GM03348 (cell line): ENCODE measurements around the gene NPDC1.
A peak's percentile ranks its signal among the peaks of the same experiment; 100 is the strongest.

Experiments used
- DNase-seq: peaks from one replicate; pipeline ENCODE4 v3.0.0; 2012; ENCODE audit warnings: low spot score

NPDC1 gene

DNA sequence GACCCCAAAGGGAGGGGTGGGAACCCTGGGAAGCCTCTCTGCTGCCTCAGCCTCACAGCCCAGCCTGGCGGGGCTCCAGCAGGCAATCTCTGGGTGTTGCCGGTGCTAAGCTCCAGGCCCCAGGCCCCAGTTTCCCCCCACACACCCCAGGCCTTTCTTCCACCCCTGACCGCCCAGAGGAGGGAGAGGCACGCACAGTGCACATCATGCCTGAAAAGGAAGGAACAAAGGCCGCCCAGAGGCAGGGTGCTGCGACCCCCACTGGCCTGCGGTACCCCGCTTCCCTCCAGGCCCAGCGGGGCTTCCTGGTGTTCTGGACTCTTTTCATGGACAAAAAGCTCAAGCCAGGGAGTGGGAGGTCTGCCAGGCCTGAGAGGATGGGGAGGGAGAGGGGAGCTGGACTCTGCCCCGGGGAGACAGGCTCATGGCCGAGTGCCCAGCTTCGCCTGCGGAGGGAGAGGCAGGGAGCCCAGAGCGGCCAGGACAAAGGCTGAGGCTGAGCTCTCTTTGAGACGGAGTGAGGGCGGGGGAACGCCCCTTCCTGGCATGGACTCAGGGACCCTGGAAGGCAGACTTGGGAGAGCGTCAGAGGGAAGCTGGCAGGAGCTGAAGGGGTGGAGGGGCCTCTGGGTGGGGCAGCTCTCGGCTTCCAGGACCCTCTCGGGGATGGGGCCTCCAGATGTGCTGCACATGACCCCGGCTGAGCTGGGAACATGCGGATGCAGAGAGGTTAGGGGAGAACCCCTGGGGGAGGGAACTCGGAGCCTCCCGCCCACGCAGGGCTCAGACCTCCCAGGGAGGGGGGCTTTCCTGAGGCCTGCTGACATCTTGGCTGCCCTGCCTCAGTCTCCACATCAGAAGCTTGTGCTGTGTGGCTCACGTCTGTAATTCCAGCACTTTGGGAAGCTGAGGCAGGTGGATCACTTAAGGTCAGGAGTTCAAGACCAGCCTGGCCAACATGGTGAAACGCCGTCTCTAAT, 9.7 kb upstream of the NPDC1 start:
- DNase-seq = peak; percentile 81

DNA sequence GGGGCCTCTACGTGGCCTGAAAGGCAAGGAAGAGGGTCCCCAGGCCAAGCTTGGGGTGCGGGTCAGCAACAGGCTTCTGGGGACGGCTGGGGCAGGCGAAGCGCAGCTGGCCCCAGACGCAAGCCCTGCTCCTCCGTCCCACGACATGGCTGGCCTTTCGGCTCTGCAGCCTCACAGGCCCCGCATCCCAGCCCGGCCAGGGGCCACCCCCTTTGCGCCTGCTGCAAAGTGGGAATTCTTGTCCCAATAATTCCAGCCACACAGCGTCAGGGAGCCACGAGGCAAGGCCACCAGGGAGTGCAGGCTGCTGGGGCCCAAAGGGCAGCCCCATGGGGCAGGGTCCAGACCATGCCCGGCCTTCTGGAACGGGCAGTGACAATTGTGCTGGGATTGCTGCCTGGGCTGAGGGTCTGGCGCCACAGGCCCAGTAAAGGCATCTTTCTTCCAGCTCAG, 9.0 kb upstream of the NPDC1 start:
- DNase-seq = no peak

DNA sequence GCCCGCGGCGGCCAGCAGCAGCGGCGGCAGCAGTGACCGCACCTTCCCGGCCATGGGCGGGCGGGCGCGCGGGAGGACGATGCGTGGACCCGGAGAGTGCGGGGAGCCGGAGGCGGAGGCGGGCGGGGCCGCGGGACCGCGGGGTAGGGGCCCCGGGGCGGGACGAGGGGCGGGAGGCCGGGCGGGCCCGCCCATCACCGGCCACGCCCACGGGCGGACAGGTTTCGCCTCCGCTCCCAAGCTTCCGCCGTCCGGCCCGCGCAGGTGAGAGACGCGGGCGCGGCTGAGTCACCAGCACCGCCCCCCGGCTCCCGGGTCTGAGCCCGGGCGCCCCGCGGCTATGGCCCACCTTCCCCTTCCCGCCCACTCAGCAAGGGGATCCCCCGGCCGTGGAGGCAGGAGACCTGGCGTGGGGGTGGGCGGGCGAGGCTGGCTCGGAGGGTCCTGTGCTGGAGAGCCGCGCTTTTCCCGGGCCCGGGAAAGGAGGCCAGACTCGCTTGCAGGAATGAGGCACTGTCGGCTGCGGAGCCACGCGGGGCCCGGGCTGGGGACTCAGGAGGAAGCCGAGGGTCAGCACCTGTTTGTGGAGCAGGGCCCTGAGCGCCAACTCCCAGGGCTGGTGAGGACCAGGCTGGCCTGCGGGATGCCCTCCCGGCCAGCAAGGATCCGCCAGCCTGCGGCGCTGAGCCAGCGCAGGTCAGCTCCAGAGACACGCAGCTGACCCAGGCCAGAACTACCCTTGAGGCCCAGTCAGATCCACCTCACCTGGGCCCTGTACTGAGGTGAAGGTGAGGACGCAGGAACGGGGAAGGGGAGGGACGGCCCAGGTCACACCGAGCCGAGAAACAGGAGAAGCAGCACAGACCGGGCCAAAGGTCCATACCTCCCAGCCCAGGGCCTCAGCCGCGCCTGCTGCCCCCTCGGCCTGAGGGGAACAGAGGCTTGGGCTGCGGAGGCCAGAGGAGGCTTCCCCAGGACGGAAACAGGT, 8.3 kb upstream of the NPDC1 start, which contains the start of gene ENTPD2:
ENTPD2 (minus strand) TSS at position 118 of the 988 bp plus-strand sequence; CDS start at position 54, 64 bp downstream.
- no peak for DNase-seq

DNA sequence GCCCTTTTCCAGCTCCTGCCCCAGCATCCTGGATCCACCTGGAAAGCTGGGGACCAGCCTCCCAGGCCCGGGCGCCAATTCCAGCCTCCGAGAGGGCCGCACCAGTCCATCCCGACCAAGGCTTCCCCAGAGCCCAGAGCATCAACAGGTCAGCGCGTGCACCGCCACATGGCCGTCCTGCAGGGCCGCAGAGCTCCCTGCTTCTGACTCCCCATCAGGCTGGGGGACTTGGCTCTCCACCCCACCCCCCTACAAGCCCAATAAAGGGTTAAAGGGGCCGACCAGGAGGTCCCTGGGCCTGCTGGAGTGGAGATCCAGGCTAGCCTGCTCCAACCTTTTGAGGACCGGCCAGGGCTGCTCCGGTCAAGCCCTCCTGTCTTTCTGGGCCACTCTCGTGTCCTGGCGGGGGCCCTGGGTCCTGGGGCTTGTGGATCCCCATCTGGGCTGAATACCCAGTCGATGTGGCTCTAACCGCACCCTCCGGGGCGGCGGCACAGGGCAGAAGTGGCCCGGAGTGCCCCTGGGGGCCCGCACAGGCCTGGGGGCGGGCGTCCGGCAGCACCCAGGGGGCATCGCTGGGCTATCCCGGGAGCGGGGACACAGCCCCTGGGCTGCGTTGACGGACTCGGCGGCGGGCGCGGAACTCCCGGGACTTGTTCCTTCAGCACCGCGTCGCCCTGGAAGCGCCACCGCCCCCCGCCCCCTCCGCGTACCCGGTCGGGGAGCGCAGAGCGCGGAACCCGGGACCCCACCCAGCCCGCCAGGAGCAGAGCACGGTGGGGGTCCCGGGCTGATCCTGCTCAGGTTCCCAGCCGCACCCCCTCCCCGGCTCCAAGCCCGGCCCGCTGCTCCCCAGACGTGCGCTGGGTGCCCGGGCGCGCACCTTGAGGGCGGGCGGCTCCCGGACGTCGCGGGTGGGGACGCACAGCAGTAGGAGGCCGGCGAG, 7.3 kb upstream of the NPDC1 start:
- DNase-seq = no peak

DNA sequence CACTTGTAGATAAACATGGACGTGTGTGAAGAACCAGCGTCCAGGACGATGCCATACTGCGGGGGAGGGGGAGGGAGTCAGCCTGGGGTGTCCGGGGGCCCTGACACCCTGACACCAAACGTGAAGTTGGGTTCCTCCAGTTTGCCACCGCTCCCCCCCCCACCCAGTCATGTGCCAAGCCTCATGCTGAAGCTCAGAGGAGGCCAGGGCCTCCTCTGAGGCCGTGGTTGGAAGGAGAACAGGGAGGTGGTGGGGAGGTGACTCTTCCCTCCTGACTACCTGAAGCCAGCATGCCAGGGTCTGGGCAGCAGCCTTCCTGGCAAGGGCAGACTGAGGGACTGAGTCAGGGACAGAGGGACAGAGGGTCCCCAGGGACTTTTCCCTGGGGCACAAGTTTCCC, 6.3 kb upstream of the NPDC1 start:
- no peak for DNase-seq

DNA sequence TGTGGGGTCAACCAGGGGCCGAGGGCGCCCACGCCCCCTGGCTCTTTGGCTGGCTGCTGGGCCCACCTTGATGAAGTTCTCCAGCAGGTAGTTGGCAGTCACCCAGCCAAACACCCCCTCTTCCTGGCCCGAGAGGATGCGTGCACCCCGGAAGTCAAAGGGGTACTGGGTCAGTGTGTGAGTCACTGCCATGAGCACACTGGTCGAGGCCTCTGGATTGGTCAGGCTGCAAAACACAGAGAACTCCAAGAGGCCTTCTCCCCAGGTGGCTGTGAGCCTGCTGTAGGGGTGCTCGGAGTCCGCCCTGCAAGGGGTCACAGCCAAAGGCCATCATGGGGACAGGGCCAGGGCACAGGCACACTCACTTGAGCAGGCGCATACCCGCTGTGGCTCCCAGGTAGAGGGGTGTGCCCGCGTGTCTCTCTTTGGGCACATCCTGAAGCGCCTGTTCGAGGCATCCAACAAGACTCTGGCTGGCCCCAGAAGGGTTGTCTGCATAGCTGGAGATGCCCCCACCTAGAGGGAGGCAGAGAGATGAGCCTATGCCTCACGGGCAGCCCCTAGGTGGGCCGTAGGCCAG, 5.3 kb upstream of the NPDC1 start:
- DNase-seq = no peak

DNA sequence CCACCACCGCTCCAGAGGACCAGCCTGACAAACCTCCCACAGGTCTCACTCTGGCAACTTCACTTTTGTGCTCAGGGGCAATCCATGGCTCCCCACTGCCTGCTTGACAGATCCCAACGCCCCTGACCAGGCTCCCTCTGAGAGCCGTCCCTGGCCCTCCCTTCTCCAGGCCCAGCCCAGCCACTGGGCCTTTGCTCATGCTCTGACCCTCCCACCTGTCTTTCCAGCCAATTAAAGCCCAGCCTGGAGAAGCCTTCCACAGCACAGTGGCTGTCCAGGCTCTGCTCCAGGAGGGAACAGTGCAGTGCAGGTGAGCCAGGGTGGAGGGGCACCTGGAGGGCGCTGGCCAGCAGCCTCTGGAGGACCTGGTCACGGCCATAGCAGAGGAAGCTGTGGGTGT, 4.6 kb upstream of the NPDC1 start:
- no peak for DNase-seq

DNA sequence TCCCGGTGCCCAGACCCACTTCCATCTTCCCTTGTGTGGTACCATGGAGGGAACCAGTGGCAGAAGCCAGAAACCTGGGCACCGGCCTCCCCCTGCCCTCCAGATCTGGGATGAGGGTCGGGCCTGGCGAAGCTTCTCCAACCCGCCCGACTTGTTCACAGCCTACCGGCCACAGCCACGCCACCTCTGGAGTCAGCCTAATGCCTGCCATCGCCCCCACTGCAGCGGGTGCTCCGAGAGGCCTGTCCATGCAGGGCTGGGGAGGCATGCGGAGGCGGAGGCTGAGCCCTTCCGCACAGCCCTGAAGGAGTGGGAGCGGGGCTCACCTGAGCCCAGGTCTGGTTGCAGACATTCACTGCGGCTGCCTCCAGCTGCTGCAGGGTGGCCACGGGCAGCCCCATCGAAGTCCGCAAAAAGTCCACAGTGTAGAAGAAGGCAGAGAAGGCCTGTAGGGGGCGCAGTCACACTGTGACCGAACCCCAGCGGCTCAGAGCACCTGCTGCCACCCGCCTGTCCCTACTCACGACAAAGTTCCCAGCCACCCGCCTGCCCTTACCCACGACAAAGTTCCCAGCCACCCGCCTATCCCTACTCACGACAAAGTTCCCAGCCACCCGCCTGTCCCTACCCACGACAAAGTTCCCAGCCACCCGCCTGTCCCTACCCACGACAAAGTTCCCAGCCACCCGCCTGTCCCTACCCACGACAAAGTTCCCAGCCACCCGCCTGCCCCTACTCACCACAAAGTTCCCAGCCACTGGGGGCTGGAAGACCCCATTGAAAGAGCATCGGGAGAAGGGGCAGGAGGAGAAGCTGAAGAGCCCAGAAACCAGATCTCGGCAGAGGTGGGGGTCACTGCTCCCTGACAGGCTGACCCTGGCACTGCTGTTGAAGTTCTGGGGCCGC, 3.8 kb upstream of the NPDC1 start:
- peak; percentile 71 for DNase-seq

DNA sequence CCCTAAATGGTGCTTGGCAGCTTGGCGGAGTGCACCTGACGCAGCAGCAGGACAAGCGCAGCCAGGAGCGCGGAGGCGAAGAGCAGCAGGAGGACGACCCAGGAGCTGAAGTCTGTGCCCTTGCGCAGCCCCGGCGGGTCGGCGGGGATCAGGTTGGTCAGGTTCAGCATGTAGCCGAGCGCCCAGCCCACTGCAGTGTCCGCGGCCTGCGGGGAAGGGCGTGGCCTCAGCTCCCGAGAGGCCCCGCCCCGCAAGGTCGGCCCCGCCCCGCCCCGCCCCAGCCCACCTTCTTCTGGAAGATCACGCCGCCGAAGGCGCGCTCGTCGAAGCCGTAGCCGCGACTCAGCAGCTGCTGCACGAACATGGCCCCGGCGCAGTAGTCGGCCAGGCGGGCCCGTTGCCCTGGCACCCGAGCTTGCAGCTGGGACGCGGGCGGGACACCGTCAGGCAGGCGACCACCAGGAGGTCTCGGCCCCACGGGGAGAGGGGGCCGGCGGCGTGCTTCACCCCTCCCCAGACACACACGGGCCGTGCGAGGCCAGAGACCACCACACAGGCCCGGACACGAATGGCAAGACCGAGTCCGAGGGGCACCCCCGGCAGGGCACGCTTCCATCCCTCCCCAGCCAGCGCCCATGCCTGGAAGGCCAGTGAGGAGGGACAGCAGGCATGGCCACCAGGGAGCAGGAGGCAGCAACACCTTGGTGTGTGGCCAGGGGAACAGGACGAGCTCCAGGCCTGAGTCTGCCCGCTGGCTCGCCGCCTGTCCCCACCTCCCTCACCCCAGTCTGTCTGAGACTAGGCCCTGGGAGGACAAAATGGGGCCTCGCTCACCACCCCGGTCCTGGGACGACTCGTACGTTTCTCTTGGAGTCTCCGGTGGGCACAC, 2.9 kb upstream of the NPDC1 start:
- DNase-seq = no peak

DNA sequence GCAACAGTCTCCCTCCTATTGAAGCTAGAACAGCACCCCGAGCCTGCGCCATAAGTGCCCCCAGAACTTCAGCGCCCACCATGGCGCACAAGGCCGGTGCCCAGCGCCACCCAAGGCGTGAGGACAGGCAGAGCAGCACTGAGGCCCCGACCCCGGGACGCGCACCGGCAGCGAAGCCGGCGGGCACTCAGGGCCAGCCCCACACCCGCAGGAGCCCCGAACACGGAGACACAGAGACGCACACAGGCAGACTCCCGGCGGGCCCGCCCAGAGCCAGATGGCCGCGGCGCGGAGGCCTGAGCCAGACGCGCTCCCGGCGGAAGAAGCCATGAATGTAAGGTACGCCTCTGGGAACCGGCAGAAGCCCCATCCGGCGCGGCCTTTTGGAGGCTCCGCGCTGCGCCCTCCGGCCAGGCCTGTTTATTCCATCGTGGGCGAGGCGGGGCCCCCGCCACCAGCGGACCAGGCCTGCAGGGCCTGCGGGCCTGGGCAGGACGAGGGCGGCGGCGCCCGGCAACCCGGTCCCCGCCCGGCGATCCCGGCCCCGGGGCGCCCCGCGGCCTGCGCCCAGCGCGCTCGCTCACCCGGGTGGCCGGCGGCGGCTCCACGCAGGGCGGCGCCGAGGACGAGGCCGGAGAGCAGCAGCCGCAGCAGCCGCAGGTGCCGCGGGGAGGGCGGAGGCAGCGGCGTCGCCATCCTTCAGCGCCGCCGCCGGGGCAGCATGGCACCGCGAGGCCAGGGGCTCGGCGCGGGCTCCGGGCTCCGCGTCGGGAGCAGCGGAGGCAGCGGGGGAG, 486 bp downstream of the NPDC1 start:
- peak; percentile 71 for DNase-seq

DNA sequence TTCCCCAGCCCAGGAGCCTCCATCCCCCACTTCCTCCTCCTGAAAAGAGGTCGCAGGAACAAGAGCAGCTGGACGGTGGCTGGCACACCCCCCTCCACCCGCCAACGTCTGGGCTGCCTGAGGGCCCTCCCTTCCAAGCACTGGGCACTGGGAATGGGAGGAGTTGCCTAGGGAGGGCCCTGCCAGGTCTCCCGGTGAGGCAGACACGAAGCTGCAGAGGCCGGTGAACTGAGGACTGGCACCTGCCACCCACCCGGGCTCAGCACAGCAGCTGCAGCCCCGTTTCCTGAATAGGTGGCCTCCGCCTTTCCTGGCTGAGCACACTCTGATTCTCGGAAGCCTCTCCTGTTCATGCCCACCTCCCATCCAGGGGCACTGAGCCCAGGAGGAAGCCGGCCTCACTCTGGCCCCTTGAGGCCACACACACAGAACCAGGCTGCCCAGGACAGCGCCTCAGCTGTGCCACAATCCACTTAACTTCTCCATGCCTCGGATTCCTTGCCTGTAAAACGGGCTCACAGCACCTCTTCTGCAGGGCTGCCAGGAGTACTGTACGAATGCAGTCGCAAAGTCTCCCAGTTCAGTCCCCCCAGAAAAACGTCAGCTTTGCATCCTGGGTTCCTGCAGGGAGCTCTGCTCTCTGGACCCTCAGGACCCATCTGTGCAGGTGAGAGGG, 1.3 kb downstream of the NPDC1 start:
- peak; percentile 44 for DNase-seq

DNA sequence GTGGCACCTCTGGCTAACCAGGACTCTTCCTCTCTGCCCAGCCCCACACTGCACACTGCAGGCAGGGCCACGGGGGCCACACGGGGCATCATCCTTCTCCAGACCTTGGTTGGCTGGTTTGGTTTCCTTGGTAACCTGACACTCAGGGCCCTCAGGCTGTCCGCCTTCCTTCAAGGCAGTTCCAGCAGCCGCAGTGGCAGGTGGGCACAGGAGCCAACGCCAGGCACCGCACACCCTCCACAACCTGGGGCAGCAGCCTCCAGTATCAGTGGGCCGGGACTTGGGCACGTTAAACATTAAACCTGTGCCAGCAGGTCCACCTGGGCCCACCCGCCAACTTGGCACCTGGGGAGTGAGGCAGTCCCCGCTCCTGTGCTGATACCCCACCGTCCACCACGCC, 1.9 kb downstream of the NPDC1 start:
- DNase-seq = no peak

DNA sequence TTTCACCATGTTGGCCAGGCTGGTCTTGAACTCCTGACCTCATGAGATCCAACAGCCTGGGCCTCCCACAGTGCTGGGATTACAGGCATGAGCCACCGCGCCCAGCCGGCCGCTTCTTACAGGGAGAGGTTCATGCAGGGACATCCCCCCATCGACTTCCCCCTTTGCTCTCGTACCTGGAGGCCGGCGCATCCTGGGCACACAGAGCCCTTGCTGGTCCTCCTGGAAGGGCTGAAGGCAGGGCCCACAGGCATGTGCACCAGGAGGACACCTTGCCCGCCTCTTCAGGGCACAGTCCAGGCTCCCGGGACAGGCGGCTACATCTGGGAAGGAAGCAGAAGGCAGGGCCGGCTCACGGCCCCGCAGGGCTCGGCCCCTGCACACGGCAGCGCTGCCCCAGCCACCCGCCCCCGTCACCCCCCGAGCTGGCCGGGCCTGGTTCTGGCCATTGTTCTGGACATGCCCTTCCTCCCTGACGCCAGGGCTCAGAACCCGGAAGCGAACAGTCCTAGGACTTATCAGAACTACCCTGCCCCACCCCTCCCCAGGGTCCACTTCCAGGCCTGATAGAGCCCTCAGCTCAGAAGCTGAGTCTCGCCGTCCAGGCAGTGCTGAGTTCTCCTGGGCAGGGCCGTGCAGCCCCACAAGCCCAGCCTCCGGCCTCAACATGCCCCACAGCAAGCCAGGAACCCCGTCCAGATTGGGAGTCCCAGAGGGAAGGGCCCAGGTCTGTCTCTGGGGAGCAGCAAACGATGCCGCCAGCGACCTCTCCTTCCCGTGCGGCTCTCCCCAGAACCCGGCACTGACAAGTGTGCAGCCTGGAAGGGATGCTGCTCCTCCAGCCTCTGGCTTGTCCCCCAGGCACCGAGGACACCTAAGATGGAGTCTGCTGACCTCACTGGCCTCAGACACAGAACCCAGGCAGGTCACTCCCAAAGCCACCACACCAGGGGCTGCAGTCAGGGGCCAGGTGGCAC, 2.9 kb downstream of the NPDC1 start:
- no peak for DNase-seq

DNA sequence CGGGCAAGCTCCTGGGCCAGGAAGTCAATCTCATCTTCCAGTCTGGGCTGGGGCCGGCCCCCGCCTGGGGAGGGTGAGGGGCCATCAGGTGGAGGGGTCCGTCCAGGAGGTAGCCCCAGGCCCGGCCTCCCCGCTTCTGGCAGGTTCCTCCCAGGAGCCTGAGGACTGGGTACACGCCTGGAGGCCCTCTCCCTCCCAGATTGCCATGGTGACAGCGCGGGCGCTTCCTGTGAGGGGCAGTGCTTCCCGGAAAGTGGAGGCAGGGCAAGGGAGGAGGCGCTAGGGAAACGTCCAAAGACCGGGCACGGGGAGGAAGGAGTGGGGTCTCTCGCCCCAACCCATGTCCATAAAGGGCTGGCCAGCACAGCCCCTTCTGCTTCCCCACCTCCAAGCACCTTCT, 4.9 kb downstream of the NPDC1 start:
- DNase-seq = no peak

DNA sequence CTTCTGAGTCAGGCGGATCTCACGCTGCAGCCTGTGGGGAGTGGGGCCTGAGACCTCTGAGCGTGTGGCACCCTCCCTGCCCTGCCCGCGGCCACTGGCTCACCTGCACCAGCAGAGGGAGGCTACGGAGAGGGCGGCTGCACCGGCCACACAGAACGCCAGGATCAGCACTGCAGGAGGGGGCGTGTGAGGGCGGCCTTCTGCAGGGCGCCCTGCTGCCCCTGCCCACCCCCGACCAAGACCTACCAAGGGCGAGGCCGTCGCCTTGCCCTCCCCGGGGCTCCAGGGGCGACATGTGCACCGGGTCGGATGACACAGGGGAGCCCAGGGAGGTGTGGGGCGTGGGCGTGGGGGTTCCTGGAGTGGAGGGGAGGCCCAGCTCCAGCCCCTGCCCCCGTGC, 5.4 kb downstream of the NPDC1 start:
- no peak for DNase-seq
